IMR-90 (cell line): ENCODE data around the gene ARHGEF37. TPM values are rescaled to one million over a fixed set of nuclear protein-coding genes. Genes with fewer than 3 reads are reported as not detected.

Experiments used
- ATAC-seq: fragments of 200-7000 bp; cut with Tn5 transposase; 2 replicates; pipeline ENCODE4 v1.9.1; 2020; ENCODE audit warnings: low read depth, mild to moderate bottlenecking, moderate library complexity
- BruUV-seq: library from RNA; stranded (reverse); fragments of 400-500 nt; replicated peaks from 2 replicates; lab custom pipeline; 2021; lab: Mats Ljungman, UMichigan
- CTCF ChIA-PET: fragments of 300-600 bp; formaldehyde crosslinking; extraction: SDS; loops from one replicate; lab custom pipeline; 2021; ENCODE audit warnings: antibody characterized with exemption; lab: Yijun Ruan, JAX
- POLR2A ChIA-PET: fragments of 300-600 bp; sonication (Branson Sonifier 250); formaldehyde crosslinking; loops from one replicate; lab custom pipeline; 2022; ENCODE audit warnings: antibody characterized with exemption; ENCODE audit not compliant: unreplicated experiment; lab: Charles Lee
- DNase-seq: peaks from one replicate; pipeline ENCODE4 v3.0.0; 2013
- H2AFZ ChIP-seq: replicated peaks from 2 replicates; pipeline ENCODE3; 2013; ENCODE audit warnings: low read length, mild to moderate bottlenecking; ENCODE audit not compliant: poor library complexity
- H2AK5ac ChIP-seq: 2 replicates; pipeline ENCODE4 v1.6.1; 2013; ENCODE audit warnings: low read depth, low read length, inconsistent platforms
- H2AK9ac ChIP-seq: replicated peaks from 2 replicates; pipeline ENCODE3; 2013; ENCODE audit warnings: mild to moderate bottlenecking, low read depth, low read length, moderate library complexity; ENCODE audit not compliant: poor library complexity
- H2BK120ac ChIP-seq: 2 replicates; pipeline ENCODE4 v1.6.1; 2013; ENCODE audit warnings: low read depth, low read length, inconsistent platforms
- H2BK15ac ChIP-seq: 3 replicates; pipeline ENCODE4 v1.6.1; 2013; ENCODE audit warnings: low read depth, low read length, inconsistent platforms
- H2BK20ac ChIP-seq: 2 replicates; pipeline ENCODE4 v1.6.1; 2013; ENCODE audit warnings: low read depth, mild to moderate bottlenecking, inconsistent platforms, low read length, moderate library complexity
- H2BK5ac ChIP-seq: 2 replicates; pipeline ENCODE4 v1.6.1; 2013; ENCODE audit warnings: mild to moderate bottlenecking, low read depth, low read length, inconsistent platforms; ENCODE audit not compliant: poor library complexity, severe bottlenecking
- H3K14ac ChIP-seq: replicated peaks from 2 replicates; pipeline ENCODE4 v1.6.1; 2013; ENCODE audit warnings: low read depth, low read length, inconsistent platforms
- H3K18ac ChIP-seq: 2 replicates; pipeline ENCODE4 v1.6.1; 2013; ENCODE audit warnings: low read depth, low read length, control low read depth
- H3K23ac ChIP-seq: 2 replicates; pipeline ENCODE4 v1.6.1; 2013; ENCODE audit warnings: low read depth, low read length, inconsistent platforms
- H3K27ac ChIP-seq: 2 replicates; pipeline ENCODE4 v1.5.1; 2013; ENCODE audit warnings: mild to moderate bottlenecking, control low read depth, low read length; ENCODE audit not compliant: insufficient read depth
- H3K27me3 ChIP-seq: 2 replicates; pipeline ENCODE4 v1.6.1; 2013; ENCODE audit warnings: low read length; ENCODE audit not compliant: control insufficient read depth, insufficient read depth
- H3K36me3 ChIP-seq: 2 replicates; pipeline ENCODE4 v1.6.1; 2013; ENCODE audit warnings: low read length, mixed read lengths; ENCODE audit not compliant: control insufficient read depth, insufficient read depth
- H3K4ac ChIP-seq: 2 replicates; pipeline ENCODE4 v1.6.1; 2013; ENCODE audit warnings: low read depth, low read length, inconsistent platforms
- H3K4me1 ChIP-seq: 2 replicates; pipeline ENCODE4 v1.6.1; 2013; ENCODE audit warnings: low read length, mixed read lengths; ENCODE audit not compliant: control insufficient read depth, insufficient read depth
- H3K4me2 ChIP-seq: 2 replicates; pipeline ENCODE4 v1.6.1; 2013; ENCODE audit warnings: low read depth, mild to moderate bottlenecking, control low read depth, low read length, moderate library complexity
- H3K4me3 ChIP-seq: 2 replicates; pipeline ENCODE4 v1.5.1; 2013; ENCODE audit warnings: low read depth, mild to moderate bottlenecking, control low read depth, low read length, moderate library complexity; ENCODE audit not compliant: insufficient read depth
- H3K56ac ChIP-seq: 2 replicates; pipeline ENCODE4 v1.6.1; 2013; ENCODE audit warnings: low read length, inconsistent platforms; ENCODE audit not compliant: insufficient read depth; ENCODE audit errors: extremely low read depth
- H3K79me1 ChIP-seq, 2 experiments: 2 replicates each; pipeline ENCODE4 v1.6.1; 2013; ENCODE audit warnings: low read length in 2 of 2, inconsistent platforms in 1 of 2, low read depth in 1 of 2
- H3K9ac ChIP-seq: 2 replicates; pipeline ENCODE4 v1.6.1; 2013; ENCODE audit warnings: low read depth, low read length, control low read depth
- H3K9me1 ChIP-seq: 2 replicates; pipeline ENCODE4 v1.6.1; 2013; ENCODE audit warnings: low read length, inconsistent platforms; ENCODE audit not compliant: insufficient read depth
- H3K9me3 ChIP-seq: 2 replicates; pipeline ENCODE4 v1.6.1; 2013; ENCODE audit warnings: low read length; ENCODE audit not compliant: control insufficient read depth, insufficient read depth
- H4K20me1 ChIP-seq: 2 replicates; pipeline ENCODE4 v1.6.1; 2013; ENCODE audit warnings: low read length, inconsistent platforms; ENCODE audit not compliant: insufficient read depth
- H4K5ac ChIP-seq: 2 replicates; pipeline ENCODE4 v1.6.1; 2013; ENCODE audit warnings: mild to moderate bottlenecking, low read depth, low read length, control low read depth
- H4K8ac ChIP-seq, 2 experiments: 2 replicates each; pipeline ENCODE4 v1.6.1; 2013; ENCODE audit warnings: low read depth in 2 of 2, low read length in 2 of 2, control low read depth in 1 of 2, inconsistent platforms in 1 of 2
- H4K91ac ChIP-seq: 2 replicates; pipeline ENCODE4 v1.6.1; 2013; ENCODE audit warnings: low read depth, low read length, inconsistent platforms; ENCODE audit not compliant: insufficient read depth
- BHLHE40 ChIP-seq: fragments of 150-350 bp; IDR thresholded peaks from 2 replicates; pipeline ENCODE4 v1.6.1; 2016; ENCODE audit warnings: mild to moderate bottlenecking, low read depth, low read length
- CEBPB ChIP-seq: IDR thresholded peaks from 2 replicates; pipeline ENCODE4 v1.6.1; 2012; ENCODE audit warnings: low read depth, low read length, improper control_type of control experiment
- CHD1 ChIP-seq: IDR thresholded peaks from 2 replicates; pipeline ENCODE4 v1.6.1; 2012; ENCODE audit warnings: low read depth, low read length, improper control_type of control experiment
- CTCF ChIP-seq: conservative IDR thresholded peaks from 2 replicates; pipeline ENCODE4 v1.5.1; 2012; ENCODE audit warnings: mild to moderate bottlenecking, low read depth, low read length, improper control_type of control experiment
- ELK1 ChIP-seq: fragments of 150-350 bp; IDR thresholded peaks from 2 replicates; pipeline ENCODE4 v1.6.1; 2016; ENCODE audit warnings: low read depth, mild to moderate bottlenecking, low read length, moderate library complexity, borderline replicate concordance
- FOS ChIP-seq: fragments of 150-350 bp; IDR thresholded peaks from 2 replicates; pipeline ENCODE4 v1.6.1; 2016; ENCODE audit warnings: low read depth, low read length
- MAFK ChIP-seq: IDR thresholded peaks from 2 replicates; pipeline ENCODE4 v1.6.1; 2012; ENCODE audit warnings: low read depth, low read length, improper control_type of control experiment
- MAZ ChIP-seq: IDR thresholded peaks from 2 replicates; pipeline ENCODE4 v1.6.1; 2012; ENCODE audit warnings: low read depth, mild to moderate bottlenecking, low read length, improper control_type of control experiment, moderate library complexity, borderline replicate concordance
- MXI1 ChIP-seq: IDR thresholded peaks from 2 replicates; pipeline ENCODE4 v1.6.1; 2012; ENCODE audit warnings: low read depth, mild to moderate bottlenecking, low read length, moderate library complexity, borderline replicate concordance
- NFE2L2 ChIP-seq: fragments of 150-350 bp; IDR thresholded peaks from 2 replicates; pipeline ENCODE4 v1.6.1; 2016; ENCODE audit warnings: low read depth, mild to moderate bottlenecking, low read length
- POLR2A ChIP-seq: IDR thresholded peaks from 2 replicates; pipeline ENCODE4 v1.6.1; 2012; ENCODE audit warnings: mild to moderate bottlenecking, low read depth, low read length
- RAD21 ChIP-seq: IDR thresholded peaks from 2 replicates; pipeline ENCODE4 v1.6.1; 2012; ENCODE audit warnings: low read length, improper control_type of control experiment
- RCOR1 ChIP-seq: IDR thresholded peaks from 2 replicates; pipeline ENCODE4 v1.6.1; 2012; ENCODE audit warnings: mild to moderate bottlenecking, low read length, improper control_type of control experiment; ENCODE audit not compliant: insufficient replicate concordance
- RFX5 ChIP-seq: IDR thresholded peaks from 2 replicates; pipeline ENCODE4 v1.8.0; 2012; ENCODE audit warnings: low read depth, mild to moderate bottlenecking, low read length, moderate library complexity
- SMC3 ChIP-seq: fragments of 150-350 bp; IDR thresholded peaks from 2 replicates; pipeline ENCODE4 v1.6.1; 2016; ENCODE audit warnings: low read depth, mild to moderate bottlenecking, antibody characterized with exemption, low read length, moderate library complexity
- USF2 ChIP-seq: fragments of 150-350 bp; IDR thresholded peaks from 2 replicates; pipeline ENCODE4 v1.6.1; 2017; ENCODE audit warnings: mild to moderate bottlenecking, antibody characterized with exemption, low read length, low read depth
- WGBS, 2 experiments: methylation state at CpG; one replicate each; pipeline versions ENCODE4 v1.1.5 to v1.1.7; 2013; ENCODE audit warnings: missing lambda C conversion rate in 2 of 2; ENCODE audit not compliant: insufficient read length in 1 of 2; ENCODE audit errors: extremely low coverage in 2 of 2; 5-methylcytosine and 5-hydroxymethylcytosine counted together
- dilution Hi-C: fragments of 300-500 bp; cut with HindIII; formaldehyde crosslinking; loops from one replicate; pipeline ENCODE4 v1.14.3; 2018; ENCODE audit warnings: low sequenced_read_pairs; ENCODE audit not compliant: unreplicated experiment
- in situ Hi-C: fragments of 300-500 bp; cut with MboI; formaldehyde crosslinking; loops from 3 replicates; pipeline ENCODE4 v1.14.3; 2019; ENCODE audit warnings: low sequenced_read_pairs, inconsistent platforms, mixed read lengths
- intact Hi-C: fragments of 100-400 bp; cut with micrococcal nuclease; formaldehyde crosslinking; loops from 2 replicates; pipeline ENCODE4 v1.10.0; 2022
- polyA plus RNA-seq, 3 experiments: library from polyadenylated mRNA; depleted of rRNA; stranded (reverse); fragments of >200 nt; gene quantifications; 2 replicates each; pipeline ENCODE4 v1.2.3, GENCODE V29; 2012; ENCODE audit warnings: low replicate concordance in 1 of 3
- total RNA-seq: library from RNA; depleted of rRNA; stranded (reverse); fragments of >200 nt; gene quantifications from 2 replicates; pipeline ENCODE4 v1.2.3, GENCODE V29; 2012

Gene ARHGEF37
- total and polyA plus RNA-seq, 2 of the 4 experiments (the other 2 are of a cell fraction), result 0.39 to 0.54 TPM

GRCh38 chr5:149681922-149682321, 100.6 kb downstream of the ARHGEF37 start:
- no peaks in the 10 kb centered on the region for H3K36me3 ChIP-seq
- H3K79me1 ChIP-seq, result no peaks in the 10 kb centered on the region
- H2BK15ac ChIP-seq, result no peak overlapping the region
- H2AK5ac ChIP-seq, result no peak overlapping the region
- no CpG with 5 or more reads among the region's 2 CpGs for WGBS, 2 experiments
- H4K91ac ChIP-seq, result no peak overlapping the region
- no peak overlapping the region for H3K4me3 ChIP-seq
- in situ Hi-C loops (no loop called here), intact Hi-C loops (no loop called here), dilution Hi-C loops (no loop called here)
- H3K18ac ChIP-seq, result no peak overlapping the region
- H2AK9ac ChIP-seq, result no peak overlapping the region
- H3K4ac ChIP-seq, result no peak overlapping the region
- H4K20me1 ChIP-seq, result no peaks in the 10 kb centered on the region
- H3K9ac ChIP-seq, result no peak overlapping the region
- peaks cover 67% of the 10 kb centered on the region for H3K27me3 ChIP-seq
- no TSS peak for BruUV-seq
- ChIA-PET POLR2A (no interaction called here), CTCF (no interaction called here)
- no peak overlapping the region for H3K56ac ChIP-seq
- H3K9me3 ChIP-seq, result no peaks in the 10 kb centered on the region
- H3K9me1 ChIP-seq, result no peaks in the 10 kb centered on the region
- H2AFZ ChIP-seq, result no peak overlapping the region
- no peak overlapping the region for H4K5ac ChIP-seq
- no peak overlapping the region for H2BK5ac ChIP-seq
- H4K8ac ChIP-seq, result no peak overlapping the region
- no peak for ATAC-seq
- no peak overlapping the region for H2BK20ac ChIP-seq
- H3K4me1 ChIP-seq, result no peaks in the 10 kb centered on the region
- no peak overlapping the region for H3K14ac ChIP-seq
- no peak overlapping the region for H2BK120ac ChIP-seq
- DNase-seq, result no peak
- H3K23ac ChIP-seq, result no peak overlapping the region
- H3K4me2 ChIP-seq, result no peak overlapping the region
- no peak overlapping the region for H3K27ac ChIP-seq
- TF ChIP-seq ELK1 (no peak), CHD1 (no peak), RAD21 (no peak), SMC3 (no peak), POLR2A (no peak), FOS (no peak), NFE2L2 (no peak), BHLHE40 (no peak), CTCF (no peak), USF2 (no peak), RFX5 (no peak), MXI1 (no peak), CEBPB (no peak), RCOR1 (no peak), MAZ (no peak), MAFK (no peak)
